Kidney tubule cell (primary cell): ENCODE measurements around the gene C1orf198.

ENCODE experiments used
- DNase-seq: peaks from one replicate; pipeline ENCODE4 v3.0.0-alpha.2; 2018; ENCODE audit warnings: low spot score

C1orf198 gene, protein sequence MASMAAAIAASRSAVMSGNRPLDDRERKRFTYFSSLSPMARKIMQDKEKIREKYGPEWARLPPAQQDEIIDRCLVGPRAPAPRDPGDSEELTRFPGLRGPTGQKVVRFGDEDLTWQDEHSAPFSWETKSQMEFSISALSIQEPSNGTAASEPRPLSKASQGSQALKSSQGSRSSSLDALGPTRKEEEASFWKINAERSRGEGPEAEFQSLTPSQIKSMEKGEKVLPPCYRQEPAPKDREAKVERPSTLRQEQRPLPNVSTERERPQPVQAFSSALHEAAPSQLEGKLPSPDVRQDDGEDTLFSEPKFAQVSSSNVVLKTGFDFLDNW

DNA sequence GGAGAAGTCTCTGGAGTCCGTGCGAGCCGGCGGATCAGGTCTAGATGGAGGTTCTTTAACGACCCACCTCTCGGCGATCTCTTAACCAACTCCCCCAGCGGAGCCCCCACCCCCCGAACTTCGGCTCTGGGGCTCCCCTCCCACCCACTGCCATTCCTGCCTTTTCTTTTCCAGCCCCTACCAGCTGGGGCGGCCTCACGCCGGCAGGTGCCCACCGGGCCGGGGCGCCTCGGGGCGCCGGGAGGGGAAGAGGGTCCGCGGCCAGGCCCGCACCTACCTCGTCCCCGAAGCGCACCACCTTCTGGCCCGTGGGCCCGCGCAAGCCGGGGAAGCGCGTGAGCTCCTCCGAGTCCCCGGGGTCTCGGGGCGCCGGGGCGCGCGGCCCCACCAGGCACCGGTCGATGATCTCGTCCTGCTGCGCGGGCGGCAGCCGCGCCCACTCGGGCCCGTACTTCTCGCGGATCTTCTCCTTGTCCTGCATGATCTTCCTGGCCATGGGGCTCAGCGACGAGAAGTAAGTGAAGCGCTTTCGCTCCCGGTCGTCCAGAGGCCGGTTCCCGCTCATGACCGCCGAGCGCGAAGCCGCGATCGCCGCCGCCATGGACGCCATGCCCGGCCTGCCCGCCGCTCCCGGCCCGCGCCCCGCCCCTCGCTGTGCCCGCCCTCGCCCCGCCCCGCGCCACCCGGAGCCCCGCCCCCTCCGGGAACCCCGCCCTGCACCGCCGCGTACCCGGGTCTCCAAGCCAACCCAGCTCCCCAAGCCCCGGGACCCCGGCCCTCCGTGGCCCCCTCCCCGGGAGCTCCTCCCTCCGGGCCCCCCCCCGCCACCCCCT, at the start of gene C1orf198:
TSS of gene C1orf198 (minus strand) at position 619 of the 833 bp plus-strand sequence. CDS start at position 610, 9 bp downstream.
- peak; percentile 69 for DNase-seq

DNA sequence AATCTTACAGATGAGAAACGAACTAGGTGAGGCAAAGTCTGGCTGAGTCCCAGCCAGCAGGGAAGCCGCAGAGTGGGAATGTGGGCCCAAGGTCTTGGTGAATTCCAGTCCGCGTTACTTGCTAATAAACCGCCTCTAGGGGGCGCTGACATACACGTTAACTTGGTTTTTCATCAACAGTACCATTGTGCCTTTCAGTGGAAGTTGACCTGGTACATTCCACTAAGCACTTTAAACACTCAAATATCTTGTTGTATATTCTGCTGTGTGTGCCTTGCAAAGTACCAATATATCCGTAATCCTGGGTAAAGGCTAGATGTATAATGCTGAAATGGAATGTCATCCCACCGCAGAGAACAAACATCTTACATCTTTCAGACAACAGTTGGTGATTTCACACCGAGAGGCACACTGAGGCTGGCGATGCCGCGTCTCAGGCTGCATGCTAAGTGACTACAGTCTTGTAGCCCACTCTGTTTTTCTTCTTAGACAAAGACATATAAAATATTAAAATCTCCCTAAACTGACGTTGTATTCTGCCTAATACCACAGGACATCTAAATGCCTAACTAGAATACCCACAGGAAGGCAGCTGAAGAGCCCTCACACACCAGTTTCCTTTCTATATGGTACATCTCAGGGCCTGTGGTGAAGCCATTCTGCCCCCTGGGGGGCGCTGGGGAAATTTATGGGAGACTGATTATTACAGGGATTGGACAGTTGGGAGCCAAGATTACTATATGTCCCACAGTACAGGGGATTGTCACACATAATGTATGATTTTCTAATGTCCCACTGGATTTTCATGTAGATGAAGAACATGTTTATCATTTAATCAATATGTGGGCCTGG, 49.2 kb upstream of the C1orf198 start:
- peak; percentile 75 for DNase-seq

DNA sequence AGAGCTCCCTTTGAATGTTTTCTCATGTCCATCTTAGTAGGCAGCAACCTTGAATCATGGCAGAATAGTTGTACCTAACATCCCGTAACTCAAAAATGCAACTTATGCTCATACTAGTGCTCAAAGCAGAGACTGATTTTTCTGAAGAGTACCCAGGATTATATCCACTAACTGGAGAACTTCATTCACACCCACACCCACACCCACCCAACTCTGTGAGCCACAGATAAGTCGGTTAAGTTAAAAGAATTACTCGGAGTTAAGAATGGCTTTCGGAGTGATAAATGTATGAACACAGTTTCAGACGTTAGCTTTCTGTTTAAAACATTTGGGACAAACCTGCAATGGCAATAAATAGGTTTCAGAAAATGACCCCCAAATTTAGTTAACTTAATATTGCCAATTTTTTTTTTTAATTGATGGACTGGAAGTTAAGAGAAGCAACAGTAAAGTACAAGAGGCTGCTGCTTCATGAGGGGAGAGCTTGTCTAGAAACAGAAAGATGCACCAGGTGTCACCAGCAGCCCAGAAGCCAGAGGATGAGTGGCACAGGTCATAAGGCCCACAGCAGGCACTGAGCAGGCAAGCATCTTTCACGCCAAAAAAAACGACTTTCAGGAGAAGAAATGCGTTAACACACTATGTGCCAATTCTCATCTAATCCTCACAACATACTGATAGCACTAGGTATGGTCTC, 48.4 kb upstream of the C1orf198 start:
- DNase-seq, result no peak

DNA sequence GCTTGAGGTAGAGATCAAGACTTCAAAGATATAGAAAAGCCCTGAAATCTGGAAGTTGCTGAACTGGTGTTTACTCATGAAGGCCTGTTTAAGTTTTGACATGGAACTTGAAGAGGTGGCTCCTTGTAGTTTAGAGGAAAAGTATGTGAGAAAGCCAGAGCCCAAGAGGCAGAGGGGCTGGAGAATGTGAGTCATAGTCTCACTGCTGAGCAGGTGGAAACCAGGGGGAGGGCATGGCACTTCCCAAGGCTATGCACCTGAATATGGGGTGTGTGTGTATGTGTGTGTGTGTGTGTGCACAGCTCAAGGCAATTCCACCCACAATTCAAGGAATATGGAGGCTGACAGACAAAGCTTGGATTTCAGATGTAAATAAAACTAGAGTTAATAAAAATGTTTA, 46.8 kb upstream of the C1orf198 start:
- peak; percentile 68 for DNase-seq

DNA sequence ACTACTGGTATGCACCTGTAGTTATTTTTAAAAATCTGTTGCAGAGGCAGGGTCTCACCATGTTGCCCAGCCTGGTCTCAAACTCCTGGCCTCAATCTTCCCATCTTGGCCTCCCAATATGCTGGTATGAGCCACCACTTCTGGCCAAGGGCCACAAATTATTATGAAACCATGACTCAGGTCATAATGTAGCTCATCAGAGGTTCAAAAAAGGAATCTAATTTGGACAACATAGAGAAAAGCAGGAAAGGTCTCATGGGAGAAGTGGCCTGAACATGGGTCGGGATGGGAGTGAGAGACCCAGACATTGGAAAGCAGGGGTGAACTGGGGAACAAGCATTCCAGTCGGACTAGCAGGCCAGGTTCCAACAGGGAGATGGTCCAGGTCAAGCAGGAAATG, 45.2 kb upstream of the C1orf198 start:
- DNase-seq, result no peak

DNA sequence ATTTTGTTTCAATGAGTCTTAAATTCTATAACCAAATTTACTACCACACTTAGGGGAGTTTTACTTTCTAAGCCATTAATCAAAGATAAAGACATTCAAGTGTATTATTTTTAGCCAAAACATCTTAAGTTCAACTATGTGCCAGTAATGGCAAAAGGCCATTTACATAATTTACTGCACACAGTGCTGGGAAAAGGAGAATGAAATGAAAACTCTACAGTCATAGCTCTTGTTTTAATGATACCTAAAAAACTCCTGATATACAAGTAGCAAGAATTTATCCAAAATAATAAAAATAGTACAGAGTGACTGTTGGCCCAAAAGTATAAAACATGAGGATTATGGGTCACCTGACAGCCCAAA, 42.4 kb upstream of the C1orf198 start:
- DNase-seq, result no peak

DNA sequence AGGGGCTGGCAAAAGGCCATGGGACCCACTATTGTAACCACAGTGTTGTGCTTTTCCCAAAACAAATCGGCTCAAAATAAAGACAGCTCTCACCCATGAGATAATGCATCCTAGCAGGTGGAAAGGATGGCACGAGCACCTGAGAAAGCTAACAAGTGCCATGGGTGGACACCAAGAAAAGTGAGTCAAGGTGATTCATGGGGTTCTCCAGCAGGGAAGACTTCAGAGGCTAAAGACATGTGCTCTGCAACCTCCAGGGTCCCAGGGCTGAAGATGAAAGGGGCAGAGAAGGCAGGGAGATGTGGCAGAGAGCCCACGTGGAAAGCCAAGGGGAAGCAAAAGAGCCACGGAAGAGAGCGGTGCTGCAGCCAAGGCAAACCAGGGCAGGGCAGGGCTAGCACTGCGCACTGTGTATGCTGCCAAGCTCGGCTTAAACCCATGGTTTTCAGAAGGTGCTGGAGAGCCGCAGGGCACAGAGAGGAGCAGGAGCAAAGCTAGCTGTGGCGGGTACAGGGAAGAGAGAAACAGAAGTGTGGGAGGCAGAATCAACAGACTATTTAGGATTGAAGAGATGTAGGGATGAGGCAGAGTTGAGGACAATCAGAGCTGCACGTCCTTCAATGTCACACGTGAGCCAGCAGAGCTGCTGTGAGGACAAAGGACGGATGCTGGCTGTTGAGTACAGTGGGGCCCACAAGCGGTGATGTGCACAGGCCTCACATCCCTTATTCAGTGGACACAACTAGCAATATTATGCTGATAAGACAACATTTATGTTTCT, 41.8 kb upstream of the C1orf198 start:
- no peak for DNase-seq

DNA sequence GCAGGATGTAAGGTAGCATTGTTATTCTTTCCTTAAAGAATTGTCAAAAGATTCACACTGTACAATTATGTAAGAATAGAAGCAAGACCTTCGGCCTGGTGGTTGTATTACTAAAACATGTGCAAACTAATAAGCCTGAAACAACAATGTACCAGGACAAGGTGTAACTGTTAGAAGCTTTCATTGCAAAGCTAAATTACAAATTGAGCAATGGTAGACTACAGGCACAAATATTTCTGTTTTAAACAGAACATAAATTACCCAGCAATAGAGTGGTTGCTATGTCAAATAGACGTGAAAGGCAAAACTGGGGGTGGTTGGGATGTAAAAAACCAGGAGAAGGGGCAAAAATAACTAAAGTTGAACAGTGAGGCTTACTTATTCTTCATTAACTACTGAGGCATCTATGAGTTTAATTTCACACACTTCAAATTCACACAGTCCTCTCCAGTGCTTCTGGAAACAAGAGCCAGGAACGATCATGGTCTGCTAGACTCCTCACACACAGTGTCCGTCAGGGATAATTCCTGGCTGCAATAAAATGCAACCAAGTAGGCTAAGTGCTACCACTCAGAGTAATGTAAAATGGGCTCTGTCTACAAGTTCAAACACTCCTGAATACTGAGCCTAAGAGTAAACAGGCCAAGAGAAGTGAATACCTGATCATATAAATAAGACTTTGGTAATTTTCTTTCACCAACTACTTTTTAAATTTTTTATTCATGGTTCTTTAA, 39.3 kb upstream of the C1orf198 start:
- DNase-seq, result no peak

DNA sequence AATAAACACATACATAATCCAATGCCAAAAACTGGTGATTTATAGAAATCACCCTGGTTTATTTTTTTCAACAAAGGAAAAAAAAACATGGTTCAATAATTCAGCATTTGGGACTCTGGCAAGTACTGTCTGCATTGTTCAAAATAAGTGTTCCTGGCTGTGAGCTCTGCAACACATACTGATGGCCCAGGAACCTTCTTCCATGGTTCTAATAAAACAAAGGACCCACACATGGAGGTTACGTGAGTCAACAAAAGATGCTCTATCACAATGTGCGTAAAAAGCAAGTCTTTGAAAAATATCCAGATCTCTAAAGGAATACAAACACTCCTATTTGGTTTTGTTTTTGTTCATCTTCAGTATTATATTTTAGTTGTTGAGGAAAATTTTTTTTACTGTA, 37.9 kb upstream of the C1orf198 start:
- no peak for DNase-seq

DNA sequence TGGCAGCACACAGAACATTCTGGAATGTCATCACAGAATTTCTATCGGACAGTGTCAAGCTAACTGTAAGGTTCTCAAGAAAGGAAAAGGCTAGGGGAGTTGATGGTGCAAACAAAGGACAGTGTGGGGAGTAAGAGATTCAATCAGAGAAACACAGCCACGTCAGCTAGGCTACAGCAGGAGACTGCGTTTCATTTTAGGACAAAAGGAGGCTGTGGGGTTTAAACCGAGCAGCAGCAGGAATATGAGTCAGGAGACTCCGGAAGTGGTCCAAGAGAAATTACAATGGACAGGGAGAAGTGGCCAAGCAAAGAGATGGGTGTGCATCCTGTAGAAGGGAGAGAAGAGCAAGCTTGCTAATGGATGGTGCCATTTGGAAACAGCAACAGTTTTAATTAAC, 37.4 kb upstream of the C1orf198 start:
- no peak for DNase-seq

DNA sequence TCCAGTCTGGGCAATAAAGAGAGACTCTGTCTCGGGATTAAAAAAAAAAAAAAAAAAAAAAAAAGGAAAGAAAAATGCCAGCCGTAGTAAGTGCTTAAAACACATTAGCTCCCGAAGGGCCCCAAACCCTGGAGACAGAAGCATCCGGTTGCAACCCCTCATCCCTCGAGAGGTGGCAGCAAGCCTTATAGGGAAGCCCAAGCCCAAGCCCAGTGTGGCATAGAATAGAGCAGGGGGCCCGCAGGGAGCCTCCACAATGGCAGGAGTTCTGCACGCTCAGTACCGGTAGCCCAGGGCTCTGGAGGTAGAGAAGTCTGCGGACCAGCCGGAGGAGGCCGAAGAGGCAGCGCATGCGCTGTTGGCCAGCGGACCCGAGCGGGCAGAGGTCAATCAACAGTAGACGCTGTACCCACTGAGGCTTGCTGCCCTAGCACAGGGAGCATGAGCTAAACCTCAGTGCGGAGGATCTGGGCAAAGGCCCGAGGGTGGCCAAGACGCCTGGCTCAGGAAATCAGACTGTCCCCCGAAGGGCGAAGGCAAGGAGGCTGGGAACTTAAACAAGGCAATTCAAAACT, 34.1 kb upstream of the C1orf198 start:
- DNase-seq, result no peak

DNA sequence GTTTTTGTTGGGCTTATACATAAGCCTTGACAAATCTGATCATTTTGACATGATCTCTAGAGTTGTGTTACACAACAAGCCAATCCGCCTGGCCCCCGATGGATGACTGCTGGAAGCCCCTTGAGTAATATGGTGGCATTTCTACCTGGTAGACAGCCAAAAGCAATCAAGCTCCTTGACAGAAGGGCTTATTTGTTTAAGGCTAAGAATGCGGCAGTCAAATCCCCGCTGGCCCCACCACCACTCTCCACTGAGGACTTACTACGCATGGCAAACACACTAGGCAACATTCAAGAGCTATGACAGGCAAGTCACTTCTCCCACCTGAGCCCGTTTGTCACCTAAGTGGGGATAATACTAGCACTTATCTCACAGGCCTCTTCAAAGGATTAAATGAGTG, 33.4 kb upstream of the C1orf198 start:
- DNase-seq, result no peak

DNA sequence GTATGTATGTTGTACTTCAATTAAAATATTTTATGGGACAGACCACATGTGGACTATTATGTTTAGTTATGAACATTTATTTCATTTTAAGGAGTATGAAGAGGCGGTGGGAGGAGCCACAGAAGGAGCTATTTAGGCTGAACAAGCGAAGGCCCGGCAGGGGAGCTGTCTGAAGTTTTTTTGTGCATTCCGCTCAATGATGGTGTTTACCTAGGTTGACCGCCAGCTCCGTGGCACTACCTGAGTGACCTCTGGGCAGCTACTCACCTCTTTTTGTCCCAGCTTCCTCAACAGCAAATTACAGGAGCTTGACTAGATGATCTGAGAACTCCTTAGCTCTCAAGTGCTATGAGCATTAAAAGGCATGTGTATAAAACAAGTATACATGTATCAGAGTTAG, 32.7 kb upstream of the C1orf198 start:
- DNase-seq, result no peak

DNA sequence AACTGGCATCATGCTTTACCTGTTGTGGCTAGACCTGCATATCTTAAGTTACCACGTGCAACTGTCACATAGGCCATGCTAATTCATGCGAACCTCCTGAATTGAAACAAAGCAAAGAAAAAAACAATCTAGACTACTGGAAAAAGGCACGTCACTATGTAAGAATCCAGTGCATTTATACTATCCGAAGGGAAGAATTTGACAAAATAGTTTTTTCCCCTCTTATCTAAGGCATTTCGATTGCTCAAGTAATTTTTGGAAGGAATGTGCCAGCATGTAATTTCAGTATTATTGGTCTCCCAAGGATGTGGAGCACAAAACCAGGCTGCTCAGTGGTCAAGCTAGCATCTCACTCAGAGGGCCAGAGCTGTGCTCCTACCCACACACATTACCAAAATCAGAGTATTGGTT, 31.5 kb upstream of the C1orf198 start:
- DNase-seq, result no peak

DNA sequence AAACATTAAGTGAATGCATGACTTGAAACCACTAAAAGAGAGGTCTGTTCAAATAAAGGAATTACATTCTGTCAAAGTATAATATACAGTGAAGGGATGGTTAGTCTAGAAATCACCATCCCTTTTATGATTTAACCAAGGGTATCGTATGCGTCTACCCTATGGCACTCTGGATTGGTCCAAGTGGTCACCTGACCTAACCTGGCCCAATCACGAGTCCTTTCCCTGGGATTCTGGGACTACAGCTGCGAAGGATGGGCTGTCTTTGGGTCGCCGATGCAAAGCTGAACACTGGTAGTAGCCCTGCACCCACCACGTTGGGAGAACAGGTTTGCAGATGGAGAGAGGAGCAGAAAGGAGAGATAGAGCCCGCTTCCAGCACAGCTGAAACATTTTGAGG, 30.4 kb upstream of the C1orf198 start:
- no peak for DNase-seq

DNA sequence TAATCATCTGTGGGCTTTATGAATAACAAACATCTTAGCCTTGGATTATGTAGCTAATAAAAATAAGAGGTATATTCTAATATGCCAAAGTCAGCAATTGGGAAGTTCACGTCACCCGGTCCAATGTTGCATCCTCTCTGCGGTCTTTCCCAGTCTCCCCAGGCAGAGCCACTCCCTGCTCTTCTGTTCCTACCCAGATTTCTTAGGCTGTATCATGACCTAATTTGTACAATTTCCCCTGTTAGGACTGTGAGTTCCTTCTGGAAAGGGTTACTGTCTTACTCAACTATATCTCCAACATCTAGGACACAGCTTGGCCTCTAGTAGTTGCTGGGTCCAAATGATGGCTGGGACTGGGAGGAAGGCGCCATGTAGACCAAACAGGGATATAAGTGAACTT, 29.8 kb upstream of the C1orf198 start:
- no peak for DNase-seq

DNA sequence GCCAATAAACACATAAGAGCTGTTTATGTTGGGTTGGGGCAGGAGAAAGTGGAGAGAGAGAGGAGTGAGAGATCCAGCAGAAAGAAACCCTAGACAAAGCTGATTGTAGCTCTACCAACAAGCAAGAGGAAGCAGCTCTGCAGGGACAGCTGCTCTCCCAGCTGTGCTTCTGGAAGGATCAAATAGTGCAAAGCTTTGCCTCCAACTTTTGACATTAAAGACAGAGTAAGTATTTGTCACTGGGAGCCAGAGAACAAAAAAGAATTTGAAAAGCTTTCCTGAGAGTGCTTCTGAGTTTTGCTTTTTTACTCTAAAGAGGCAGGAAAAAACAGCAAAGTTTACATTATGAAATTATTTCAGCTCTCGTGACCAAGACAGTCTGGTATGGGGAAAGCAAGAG, 28.5 kb upstream of the C1orf198 start:
- DNase-seq, result no peak

DNA sequence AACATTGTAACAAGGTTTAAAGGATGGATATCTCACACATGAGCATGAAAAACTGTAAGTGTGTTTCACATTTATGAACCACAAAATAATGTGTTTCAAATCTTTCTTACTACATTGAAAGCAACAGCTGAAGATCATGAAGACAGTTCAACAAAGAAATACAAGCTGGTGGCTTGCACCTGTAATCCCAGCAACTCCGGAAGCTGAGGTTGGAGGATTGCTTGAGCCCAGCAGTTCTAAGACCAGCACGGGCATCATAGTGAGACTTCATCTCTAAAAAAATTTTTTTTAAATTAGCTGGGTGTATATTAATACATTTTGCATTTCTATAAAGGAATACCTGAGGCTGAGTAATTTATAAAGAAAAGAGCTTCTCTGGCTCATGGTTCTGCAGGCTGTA, 27.1 kb upstream of the C1orf198 start:
- no peak for DNase-seq

DNA sequence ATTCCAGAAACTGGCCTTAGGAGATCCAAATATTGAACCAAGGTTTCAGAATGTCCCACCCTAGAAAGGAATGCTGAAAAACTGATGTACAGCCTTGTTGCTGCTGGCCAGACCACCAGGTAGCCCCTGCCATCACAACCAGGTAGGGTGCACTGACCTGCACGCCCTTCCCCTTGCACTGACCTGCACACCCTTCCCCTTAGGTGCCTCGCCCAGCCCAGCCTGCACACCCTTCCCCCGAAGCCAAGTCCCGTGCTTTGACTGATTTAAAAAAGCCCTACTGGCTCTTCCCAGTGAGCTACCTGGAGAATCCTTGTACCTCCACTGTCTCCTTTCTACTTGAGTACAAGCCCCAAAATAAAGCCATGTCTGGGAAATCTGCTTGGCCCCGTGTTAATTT, 26.3 kb upstream of the C1orf198 start:
- DNase-seq, result no peak

DNA sequence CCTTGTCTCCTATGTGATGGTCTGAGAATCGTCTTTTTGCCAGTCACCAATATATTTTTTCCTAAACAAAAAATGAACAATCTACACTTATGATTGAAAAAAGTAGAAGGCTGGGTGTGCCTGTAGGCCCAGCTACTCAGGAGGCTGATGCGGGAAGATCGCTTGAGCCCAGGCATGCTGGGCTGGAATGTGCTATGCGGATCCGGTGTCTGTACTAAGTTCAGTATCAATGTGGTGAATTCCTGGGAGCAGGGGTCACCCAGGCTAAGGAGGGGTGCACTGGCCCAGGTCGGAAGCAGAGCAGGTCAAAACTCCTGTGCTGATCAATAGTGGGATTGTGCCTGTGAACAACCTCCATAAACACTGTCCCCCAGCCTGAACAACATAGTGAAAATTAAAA, 25.7 kb upstream of the C1orf198 start:
- DNase-seq, result no peak
